IMR-90 (cell line): ENCODE measurements around the gene RANBP3. TPM values are rescaled to one million over a fixed set of nuclear protein-coding genes. Genes with fewer than 3 reads are reported as not detected.
A peak's percentile ranks its signal among the peaks of the same experiment; 100 is the strongest.

Experiments used
- ATAC-seq: fragments of 200-7000 bp; cut with Tn5 transposase; 2 replicates; pipeline ENCODE4 v1.9.1; 2020; ENCODE audit warnings: low read depth, mild to moderate bottlenecking, moderate library complexity
- BruUV-seq: library from RNA; stranded (reverse); fragments of 400-500 nt; replicated peaks from 2 replicates; lab custom pipeline; 2021; lab: Mats Ljungman, UMichigan
- CTCF ChIA-PET: fragments of 300-600 bp; formaldehyde crosslinking; extraction: SDS; loops from one replicate; lab custom pipeline; 2021; ENCODE audit warnings: antibody characterized with exemption; lab: Yijun Ruan, JAX
- POLR2A ChIA-PET: fragments of 300-600 bp; sonication (Branson Sonifier 250); formaldehyde crosslinking; loops from one replicate; lab custom pipeline; 2022; ENCODE audit warnings: antibody characterized with exemption; ENCODE audit not compliant: unreplicated experiment; lab: Charles Lee
- DNase-seq: peaks from one replicate; pipeline ENCODE4 v3.0.0; 2013
- H2AFZ ChIP-seq: replicated peaks from 2 replicates; pipeline ENCODE3; 2013; ENCODE audit warnings: low read length, mild to moderate bottlenecking; ENCODE audit not compliant: poor library complexity
- H2AK5ac ChIP-seq: 2 replicates; pipeline ENCODE4 v1.6.1; 2013; ENCODE audit warnings: low read depth, low read length, inconsistent platforms
- H2AK9ac ChIP-seq: replicated peaks from 2 replicates; pipeline ENCODE3; 2013; ENCODE audit warnings: mild to moderate bottlenecking, low read depth, low read length, moderate library complexity; ENCODE audit not compliant: poor library complexity
- H2BK120ac ChIP-seq: 2 replicates; pipeline ENCODE4 v1.6.1; 2013; ENCODE audit warnings: low read depth, low read length, inconsistent platforms
- H2BK15ac ChIP-seq: 3 replicates; pipeline ENCODE4 v1.6.1; 2013; ENCODE audit warnings: low read depth, low read length, inconsistent platforms
- H2BK20ac ChIP-seq: 2 replicates; pipeline ENCODE4 v1.6.1; 2013; ENCODE audit warnings: low read depth, mild to moderate bottlenecking, inconsistent platforms, low read length, moderate library complexity
- H2BK5ac ChIP-seq: 2 replicates; pipeline ENCODE4 v1.6.1; 2013; ENCODE audit warnings: mild to moderate bottlenecking, low read depth, low read length, inconsistent platforms; ENCODE audit not compliant: poor library complexity, severe bottlenecking
- H3K14ac ChIP-seq: replicated peaks from 2 replicates; pipeline ENCODE4 v1.6.1; 2013; ENCODE audit warnings: low read depth, low read length, inconsistent platforms
- H3K18ac ChIP-seq: 2 replicates; pipeline ENCODE4 v1.6.1; 2013; ENCODE audit warnings: low read depth, low read length, control low read depth
- H3K23ac ChIP-seq: 2 replicates; pipeline ENCODE4 v1.6.1; 2013; ENCODE audit warnings: low read depth, low read length, inconsistent platforms
- H3K27ac ChIP-seq: 2 replicates; pipeline ENCODE4 v1.5.1; 2013; ENCODE audit warnings: mild to moderate bottlenecking, control low read depth, low read length; ENCODE audit not compliant: insufficient read depth
- H3K27me3 ChIP-seq: 2 replicates; pipeline ENCODE4 v1.6.1; 2013; ENCODE audit warnings: low read length; ENCODE audit not compliant: control insufficient read depth, insufficient read depth
- H3K36me3 ChIP-seq: 2 replicates; pipeline ENCODE4 v1.6.1; 2013; ENCODE audit warnings: low read length, mixed read lengths; ENCODE audit not compliant: control insufficient read depth, insufficient read depth
- H3K4ac ChIP-seq: 2 replicates; pipeline ENCODE4 v1.6.1; 2013; ENCODE audit warnings: low read depth, low read length, inconsistent platforms
- H3K4me1 ChIP-seq: 2 replicates; pipeline ENCODE4 v1.6.1; 2013; ENCODE audit warnings: low read length, mixed read lengths; ENCODE audit not compliant: control insufficient read depth, insufficient read depth
- H3K4me2 ChIP-seq: 2 replicates; pipeline ENCODE4 v1.6.1; 2013; ENCODE audit warnings: low read depth, mild to moderate bottlenecking, control low read depth, low read length, moderate library complexity
- H3K4me3 ChIP-seq: 2 replicates; pipeline ENCODE4 v1.5.1; 2013; ENCODE audit warnings: low read depth, mild to moderate bottlenecking, control low read depth, low read length, moderate library complexity; ENCODE audit not compliant: insufficient read depth
- H3K56ac ChIP-seq: 2 replicates; pipeline ENCODE4 v1.6.1; 2013; ENCODE audit warnings: low read length, inconsistent platforms; ENCODE audit not compliant: insufficient read depth; ENCODE audit errors: extremely low read depth
- H3K79me1 ChIP-seq, 2 experiments: 2 replicates each; pipeline ENCODE4 v1.6.1; 2013; ENCODE audit warnings: low read length in 2 of 2, inconsistent platforms in 1 of 2, low read depth in 1 of 2
- H3K9ac ChIP-seq: 2 replicates; pipeline ENCODE4 v1.6.1; 2013; ENCODE audit warnings: low read depth, low read length, control low read depth
- H3K9me1 ChIP-seq: 2 replicates; pipeline ENCODE4 v1.6.1; 2013; ENCODE audit warnings: low read length, inconsistent platforms; ENCODE audit not compliant: insufficient read depth
- H3K9me3 ChIP-seq: 2 replicates; pipeline ENCODE4 v1.6.1; 2013; ENCODE audit warnings: low read length; ENCODE audit not compliant: control insufficient read depth, insufficient read depth
- H4K20me1 ChIP-seq: 2 replicates; pipeline ENCODE4 v1.6.1; 2013; ENCODE audit warnings: low read length, inconsistent platforms; ENCODE audit not compliant: insufficient read depth
- H4K5ac ChIP-seq: 2 replicates; pipeline ENCODE4 v1.6.1; 2013; ENCODE audit warnings: mild to moderate bottlenecking, low read depth, low read length, control low read depth
- H4K8ac ChIP-seq, 2 experiments: 2 replicates each; pipeline ENCODE4 v1.6.1; 2013; ENCODE audit warnings: low read depth in 2 of 2, low read length in 2 of 2, control low read depth in 1 of 2, inconsistent platforms in 1 of 2
- H4K91ac ChIP-seq: 2 replicates; pipeline ENCODE4 v1.6.1; 2013; ENCODE audit warnings: low read depth, low read length, inconsistent platforms; ENCODE audit not compliant: insufficient read depth
- CEBPB ChIP-seq: IDR thresholded peaks from 2 replicates; pipeline ENCODE4 v1.6.1; 2012; ENCODE audit warnings: low read depth, low read length, improper control_type of control experiment
- RCOR1 ChIP-seq: IDR thresholded peaks from 2 replicates; pipeline ENCODE4 v1.6.1; 2012; ENCODE audit warnings: mild to moderate bottlenecking, low read length, improper control_type of control experiment; ENCODE audit not compliant: insufficient replicate concordance
- WGBS, 2 experiments: methylation state at CpG; one replicate each; pipeline versions ENCODE4 v1.1.5 to v1.1.7; 2013; ENCODE audit warnings: missing lambda C conversion rate in 2 of 2; ENCODE audit not compliant: insufficient read length in 1 of 2; ENCODE audit errors: extremely low coverage in 2 of 2; 5-methylcytosine and 5-hydroxymethylcytosine counted together
- dilution Hi-C: fragments of 300-500 bp; cut with HindIII; formaldehyde crosslinking; loops from one replicate; pipeline ENCODE4 v1.14.3; 2018; ENCODE audit warnings: low sequenced_read_pairs; ENCODE audit not compliant: unreplicated experiment
- in situ Hi-C: fragments of 300-500 bp; cut with MboI; formaldehyde crosslinking; loops from 3 replicates; pipeline ENCODE4 v1.14.3; 2019; ENCODE audit warnings: low sequenced_read_pairs, inconsistent platforms, mixed read lengths
- intact Hi-C: fragments of 100-400 bp; cut with micrococcal nuclease; formaldehyde crosslinking; loops from 2 replicates; pipeline ENCODE4 v1.10.0; 2022
- polyA plus RNA-seq, 3 experiments: library from polyadenylated mRNA; depleted of rRNA; stranded (reverse); fragments of >200 nt; gene quantifications; 2 replicates each; pipeline ENCODE4 v1.2.3, GENCODE V29; 2012; ENCODE audit warnings: low replicate concordance in 1 of 3
- total RNA-seq: library from RNA; depleted of rRNA; stranded (reverse); fragments of >200 nt; gene quantifications from 2 replicates; pipeline ENCODE4 v1.2.3, GENCODE V29; 2012

The RANBP3 gene
- total and polyA plus RNA-seq, 2 of the 4 experiments (the other 2 are of a cell fraction): 42.5 to 111 TPM

DNA sequence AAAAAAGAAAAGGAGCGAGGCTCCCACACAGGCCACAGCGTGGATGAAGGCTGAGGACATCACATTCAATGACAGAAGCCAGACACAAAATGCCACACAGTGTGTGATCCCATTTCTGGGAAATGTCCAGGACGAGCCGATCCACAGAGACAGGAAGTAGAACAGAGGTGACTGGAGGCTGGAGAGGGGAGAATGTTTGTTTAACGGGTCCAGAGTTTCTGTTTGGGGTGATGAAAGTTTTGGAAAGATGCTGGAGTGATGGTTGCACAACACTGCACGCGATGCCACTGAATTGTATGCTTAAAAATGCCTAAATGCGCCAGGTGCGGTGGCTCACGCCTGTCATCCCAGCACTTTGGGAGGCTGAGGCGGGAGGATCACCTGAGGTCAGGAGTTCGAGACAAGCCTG, 107.0 kb downstream of the RANBP3 start:
- Histone ChIP-seq H3K4ac (no peak overlapping the region), H3K36me3 (no peaks in the 10 kb centered on the region), H3K18ac (no peak overlapping the region; the same call in 1 of the 2 replicates), H3K56ac (no peak overlapping the region), H2AFZ (peak overlapping the region; percentile 43), H4K91ac (no peak overlapping the region), H3K27ac (peak overlapping the region; percentile 16; the same call in 1 of the 2 replicates), H2AK5ac (no peak overlapping the region), H3K4me2 (no peak overlapping the region; the same call in 1 of the 2 replicates), H3K79me1 (no peaks in the 10 kb centered on the region), H2AK9ac (no peak overlapping the region), H3K4me3 (no peak overlapping the region), H2BK5ac (no peak overlapping the region), H4K5ac (no peak overlapping the region), H3K27me3 (peaks cover 6% of the 10 kb centered on the region), H3K9ac (no peak overlapping the region), H2BK120ac (no peak overlapping the region), H2BK20ac (0 out of 2 replicates have a peak overlapping the region, but pooled peaks have one; percentile 14), H2BK15ac (no peak overlapping the region), H3K4me1 (peaks cover 2% of the 10 kb centered on the region; the same call in 1 of the 2 replicates), H3K23ac (no peak overlapping the region), H4K20me1 (no peaks in the 10 kb centered on the region), H3K9me1 (no peaks in the 10 kb centered on the region), H3K9me3 (no peaks in the 10 kb centered on the region), H3K14ac (no peak overlapping the region), H4K8ac (no peak overlapping the region)
- DNase-seq: no peak
- dilution Hi-C loops: no loop called here
- WGBS, 2 experiments: 83% methylated on average over 4 of the region's 12 CpGs; no CpG with 5 or more reads in 1 of the 2 experiments
- TF ChIP-seq CEBPB (peak; percentile 54), RCOR1 (no peak)
- in situ Hi-C loops: no loop called here
- ChIA-PET POLR2A (interaction anchor here (0.6 kb wide), 1 partner anchor 9 kb away, joined by 19 read pairs; no protein-coding TSS in a partner anchor), CTCF (no interaction called here)
- intact Hi-C loops: no loop called here
- no peak for ATAC-seq
- no TSS peak for BruUV-seq
